GM21619 (cell line): ENCODE results near the gene NXPH3.

Source experiments
- ATAC-seq: cut with Tn5 transposase; IDR thresholded peaks from one replicate; pipeline ENCODE4 v1.9.1; 2021; ENCODE audit not compliant: unreplicated experiment

The NXPH3 gene

GRCh38 chr17:49618028-49618611 is 42.4 kb downstream of the NXPH3 start:
- no peak for ATAC-seq

GRCh38 chr17:49621420-49621819 is 45.7 kb downstream of the NXPH3 start:
- no peak for ATAC-seq

GRCh38 chr17:49621946-49622529 is 46.4 kb downstream of the NXPH3 start:
- ATAC-seq: no peak

GRCh38 chr17:49624896-49625295 is 49.2 kb downstream of the NXPH3 start:
- ATAC-seq: no peak

GRCh38 chr17:49629447-49629846 is 53.8 kb downstream of the NXPH3 start:
- ATAC-seq: no peak

GRCh38 chr17:49630113-49630900 is 54.6 kb downstream of the NXPH3 start:
- ATAC-seq: no peak

- no peak for ATAC-seq
Observed at GRCh38 chr17:49631496-49631895, 55.8 kb downstream of the NXPH3 start.
